DMS53 treated with DMSO at 0.1 percent for 48 hours (cell line): ENCODE data around the gene ATP2C1.
"Not testable (repeated sequence)": the region's sequence is repeated elsewhere in the genome, so short reads cannot be mapped to it uniquely, and the experiment has no call there.

ENCODE experiments used
- DNase-seq: peaks from one replicate; lab custom pipeline; 2025; ENCODE audit not compliant: unreplicated experiment; lab: John Stamatoyannopoulos, UW

Gene ATP2C1

DNA sequence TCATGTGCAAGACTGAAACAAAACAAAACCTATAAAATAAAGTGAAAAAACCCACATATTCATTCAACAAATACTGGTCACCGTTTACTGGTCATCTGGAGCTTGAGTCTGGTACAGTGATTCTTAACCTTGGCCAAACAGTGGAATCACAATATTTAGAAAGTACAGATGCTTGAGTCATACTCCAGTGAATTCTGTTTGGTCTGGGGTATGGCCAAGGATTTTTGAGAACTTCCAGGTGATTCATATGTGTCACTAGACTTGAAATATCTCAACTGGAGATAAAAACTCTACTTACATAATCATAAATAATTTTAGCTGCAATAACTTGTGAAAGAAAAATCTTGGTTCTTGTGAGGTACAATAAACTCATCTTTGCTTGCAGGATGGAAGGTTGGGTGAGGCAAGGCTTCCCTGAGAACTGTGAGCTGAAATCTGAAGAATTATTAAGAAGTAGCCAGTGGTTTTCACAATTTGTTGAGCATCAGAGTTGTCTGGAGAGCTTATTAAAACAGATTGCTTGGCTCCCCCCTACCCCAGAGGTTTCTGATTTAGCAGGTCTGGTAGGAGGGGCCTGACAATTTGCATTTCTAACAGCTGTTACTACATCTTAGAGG, 142.4 kb downstream of the ATP2C1 start:
- DNase-seq: no peak

DNA sequence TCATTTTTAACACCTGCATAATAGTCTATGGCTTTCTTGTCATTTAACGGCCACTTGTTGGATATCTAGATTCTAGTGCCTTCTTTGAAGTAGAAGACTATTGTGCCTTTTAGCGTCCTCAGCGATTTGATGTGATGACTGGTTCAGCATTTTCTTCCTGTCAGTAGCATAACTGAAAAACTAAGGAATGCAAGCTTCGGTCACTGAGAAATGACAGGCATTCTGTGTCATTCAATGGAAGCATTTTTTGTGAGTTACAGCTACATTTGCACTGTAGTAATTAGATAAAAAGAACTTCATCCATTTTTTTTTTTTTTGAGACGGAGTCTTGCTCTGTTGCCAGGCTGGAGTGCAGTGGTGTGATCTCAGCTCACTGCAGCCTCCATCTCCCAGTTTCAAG, 143.1 kb downstream of the ATP2C1 start:
- DNase-seq: no peak

DNA sequence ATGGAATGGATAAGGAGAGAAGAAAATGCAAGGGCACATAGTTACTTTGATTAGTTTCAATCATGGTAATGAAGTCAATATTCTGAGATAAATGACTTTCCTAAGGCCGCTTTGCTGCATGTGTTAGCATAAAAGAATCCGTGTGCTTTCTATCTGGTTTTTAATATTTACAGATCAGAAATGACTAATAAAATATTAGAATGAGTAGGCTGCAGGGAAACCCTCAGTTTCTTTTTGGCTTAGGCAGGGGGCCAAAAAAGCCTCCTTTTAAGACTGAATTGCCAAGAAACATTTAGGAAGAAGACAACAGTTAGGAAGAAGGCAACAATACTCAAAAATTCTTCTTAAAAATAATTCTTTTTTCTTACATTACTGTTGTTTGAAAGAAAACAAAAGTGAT, 144.4 kb downstream of the ATP2C1 start:
- DNase-seq: no peak

DNA sequence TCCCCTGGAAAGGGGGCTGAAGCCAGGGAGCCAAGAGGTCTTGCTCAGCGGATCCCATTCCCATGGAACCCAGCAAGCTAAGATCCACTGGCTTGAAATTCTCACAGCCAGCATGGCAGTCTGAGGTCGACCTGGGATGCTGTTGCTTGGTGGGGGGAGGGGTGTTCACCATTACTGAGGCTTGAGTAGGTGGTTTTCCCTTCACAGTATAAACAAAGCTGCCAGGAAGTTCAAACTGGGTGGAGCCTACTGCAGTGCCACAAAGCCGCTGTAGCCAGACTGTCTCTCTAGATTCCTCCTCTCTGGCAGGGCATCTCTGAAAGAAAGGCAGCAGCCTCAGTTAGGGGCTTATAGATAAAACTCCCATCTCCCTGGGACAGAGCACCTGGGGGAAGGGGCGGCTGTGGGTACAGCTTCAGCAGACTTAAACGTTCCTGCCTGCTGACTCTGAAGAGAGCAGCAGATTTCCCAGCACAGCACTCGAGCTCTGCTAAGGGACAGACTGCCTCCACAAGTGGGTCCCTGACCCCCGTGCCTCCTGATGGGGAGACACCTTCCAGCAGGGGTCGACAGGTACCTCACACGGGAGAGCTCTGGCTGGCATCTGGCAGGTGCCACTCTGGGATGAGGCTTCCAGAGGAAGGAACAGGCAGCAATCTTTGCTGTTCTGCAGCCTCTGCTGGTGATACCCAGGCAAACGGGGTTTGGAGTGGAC, 148.5 kb downstream of the ATP2C1 start:
- DNase-seq: not testable (repeated sequence)

DNA sequence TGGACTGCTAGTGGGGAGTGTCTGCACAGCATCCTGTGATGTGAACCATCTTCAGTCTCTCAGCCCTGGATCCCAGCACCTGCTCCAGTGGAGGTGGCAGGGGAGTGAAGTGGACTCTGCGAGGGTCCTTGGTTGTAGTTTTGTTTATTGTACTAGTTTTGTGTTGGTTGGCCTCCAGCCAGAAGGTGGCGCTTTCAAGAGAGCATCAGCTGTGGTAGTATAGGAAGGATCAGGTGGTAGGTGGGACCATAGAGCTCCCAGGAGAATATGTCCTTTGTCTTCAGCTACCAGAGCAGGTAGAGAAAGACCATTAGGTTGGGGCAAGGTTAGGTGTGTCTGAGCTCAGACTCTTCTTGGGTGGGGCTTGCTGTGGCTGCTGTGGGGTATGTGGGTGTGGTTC, 153.7 kb downstream of the ATP2C1 start:
- no peak for DNase-seq

DNA sequence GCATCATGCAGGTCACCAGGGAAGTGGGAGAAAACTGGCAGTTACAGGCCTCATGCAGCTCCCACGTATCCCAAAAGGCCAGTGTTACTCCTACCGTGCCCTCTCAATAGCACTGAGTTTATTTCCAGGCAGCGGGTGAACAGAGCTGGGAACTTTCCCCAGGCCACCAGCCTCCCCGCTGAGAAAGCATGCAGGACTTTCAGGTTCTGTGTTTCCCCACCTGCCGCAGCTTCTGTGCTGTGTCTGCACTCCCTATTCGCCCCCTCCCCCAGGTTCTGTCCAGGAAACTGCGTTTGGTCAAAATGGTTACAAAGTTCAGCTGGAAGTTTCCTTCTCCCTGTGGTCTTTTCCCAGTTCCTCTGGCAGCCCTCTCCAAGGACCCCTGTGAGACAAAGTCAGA, 154.1 kb downstream of the ATP2C1 start:
- DNase-seq: no peak

DNA sequence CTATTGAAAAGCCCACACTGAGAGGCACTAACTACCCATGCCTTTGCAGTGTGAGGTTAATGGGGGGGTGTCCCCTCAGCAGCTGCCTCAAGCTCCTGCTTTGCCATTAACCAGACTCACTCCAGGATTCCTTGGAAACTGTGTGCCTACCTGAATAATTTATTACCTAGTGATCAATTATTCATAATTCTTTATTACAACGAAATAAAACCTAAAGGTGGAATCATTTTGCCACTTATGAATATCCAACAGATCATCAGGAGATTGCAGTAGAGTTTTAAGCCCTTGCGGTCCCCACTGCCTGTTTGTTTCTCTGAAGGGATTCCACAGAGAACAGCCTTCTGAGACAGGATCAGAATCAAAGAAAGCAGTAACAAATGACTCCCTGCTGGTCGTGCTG, 156.1 kb downstream of the ATP2C1 start:
- no peak for DNase-seq

DNA sequence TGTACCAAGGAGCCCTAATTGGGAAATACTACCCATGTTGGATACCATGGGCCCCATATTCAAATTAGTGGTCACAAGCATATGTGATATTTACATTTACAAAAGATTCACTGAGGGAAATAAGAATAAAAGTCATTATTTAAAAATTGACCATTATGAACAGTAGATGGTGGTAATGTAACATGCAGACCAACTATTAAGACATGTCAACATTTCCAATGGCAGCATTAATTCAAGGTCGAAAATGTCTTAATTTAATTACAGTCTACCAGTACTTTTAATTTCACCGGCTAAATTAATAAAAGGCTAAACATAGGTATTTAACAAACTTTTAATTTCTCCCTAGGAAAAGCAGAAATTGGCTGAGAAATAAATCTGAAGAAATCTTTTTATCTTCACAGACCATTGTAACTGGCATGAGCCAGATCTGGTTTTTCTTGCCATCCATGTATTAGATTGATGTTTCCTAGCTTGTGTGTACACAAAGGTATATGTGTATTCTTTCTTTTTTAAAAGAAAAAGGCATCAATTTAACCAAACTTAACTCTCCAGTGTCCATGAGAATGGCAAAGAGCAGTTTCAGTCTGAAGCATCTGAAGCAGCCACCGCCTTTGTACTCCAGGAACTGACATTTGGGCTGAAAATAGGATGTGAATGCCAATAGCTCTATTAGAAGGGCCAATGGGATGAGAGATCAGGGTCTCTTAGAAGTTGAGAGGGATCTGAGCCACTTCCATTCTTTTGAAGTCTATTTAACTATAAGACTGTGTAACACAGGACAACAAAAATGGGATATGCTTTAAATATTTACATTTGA, 159.4 kb downstream of the ATP2C1 start:
- DNase-seq: no peak
